ENCODE measurements around the gene ZNF326.

DNA sequence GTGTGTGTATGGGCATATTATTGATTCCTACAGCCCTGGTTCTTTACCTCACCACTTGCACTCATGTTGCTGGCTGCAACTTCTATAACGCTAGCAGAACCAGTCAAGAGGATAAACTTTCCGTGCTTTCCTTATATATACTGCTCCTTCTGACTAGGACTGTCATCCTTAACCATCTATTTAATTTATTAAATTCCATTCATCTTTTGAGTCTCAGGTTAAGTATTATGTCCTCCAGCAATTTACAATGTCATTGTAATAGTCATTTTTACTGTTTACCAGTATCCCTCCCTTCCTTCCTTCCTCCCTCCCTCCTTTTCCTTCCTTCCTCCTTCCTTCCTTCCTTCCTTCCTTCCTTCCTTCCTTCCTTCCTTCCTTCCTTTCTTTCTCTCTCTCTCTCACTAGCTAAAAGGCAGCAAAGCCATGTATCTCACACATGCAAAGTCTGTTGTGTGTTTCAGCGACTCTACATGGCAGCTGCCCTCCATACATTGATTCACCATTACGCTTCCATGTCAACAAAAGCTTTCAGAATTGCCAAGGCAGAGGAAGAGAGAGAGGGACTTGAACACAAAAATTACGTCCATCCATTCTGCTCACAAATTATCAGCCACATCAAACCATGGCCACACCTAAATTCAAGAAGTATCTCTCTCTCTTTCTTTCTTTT lies 73.8 kb downstream of the ZNF326 start:
- TF ChIP-seq CTCF (IDR thresholded peaks at IDR 0.05; ENCODE audit: insufficient read depth, low read length, poor library complexity, severe bottlenecking) (no peak), EZH2phosphoT487 (conservative IDR thresholded peaks at IDR 0.05; ENCODE audit: low read length) (no peak)
